Cardiac muscle cell (in vitro differentiated cells and primary cell): Measurements from ENCODE around the gene KLF15. TPM values are rescaled to one million over a fixed set of nuclear protein-coding genes. Genes with fewer than 3 reads are reported as not detected.

Experiments used
- DNase-seq, 2 donors: peaks; one replicate each; pipeline versions ENCODE4 v3.0.0 to v3.0.0-alpha.2; 2010 to 2017; ENCODE audit warnings: low read depth in 1 of 2, low spot score in 1 of 2
- H3K27ac ChIP-seq: fragments of 200-600 bp; sonication (generic); 2 replicates; pipeline ENCODE4 v1.5.1; 2016
- H3K27me3 ChIP-seq: fragments of 200-600 bp; sonication (generic); 2 replicates; pipeline ENCODE4 v1.6.0; 2016; ENCODE audit warnings: control low read depth
- H3K36me3 ChIP-seq: fragments of 200-600 bp; sonication (generic); 2 replicates; pipeline ENCODE4 v1.5.1; 2016; ENCODE audit warnings: control low read depth
- H3K4me1 ChIP-seq: fragments of 200-600 bp; sonication (generic); 2 replicates; pipeline ENCODE4 v1.8.1; 2017; ENCODE audit warnings: low read depth, mild to moderate bottlenecking, mixed run types
- H3K4me3 ChIP-seq: fragments of 200-600 bp; sonication (generic); 2 replicates; pipeline ENCODE4 v1.5.1; 2016; ENCODE audit warnings: mild to moderate bottlenecking
- H3K9me3 ChIP-seq: fragments of 200-600 bp; sonication (generic); 2 replicates; pipeline ENCODE4 v1.5.1; 2017; ENCODE audit warnings: low read depth, mild to moderate bottlenecking, control low read depth
- CTCF ChIP-seq: IDR thresholded peaks from 2 replicates; pipeline ENCODE4 v1.5.1; 2012; ENCODE audit warnings: low read depth, mild to moderate bottlenecking, low read length
- polyA plus RNA-seq: library from polyadenylated mRNA; unstranded; fragments of >200 nt; fragmentation: Nextera tagmentation; extraction: Ambion mirVana; gene quantifications from 2 replicates; pipeline ENCODE4 v1.2.1, GENCODE V29; 2016
- total RNA-seq: library from RNA; depleted of rRNA; stranded (reverse); fragments of >200 nt; gene quantifications from 2 replicates; pipeline ENCODE4 v1.2.3, GENCODE V29; 2016

Gene KLF15
- total and polyA plus RNA-seq, 2 experiments from 2014 or later = 0.75 to 16.5 TPM

GRCh38 chr3:126314305-126314789, 42.9 kb downstream of the KLF15 start:
- Histone ChIP-seq H3K27ac (no peak overlapping the region), H3K9me3 (no peaks in the 10 kb centered on the region), H3K4me3 (no peak overlapping the region), H3K27me3 (no peaks in the 10 kb centered on the region), H3K4me1 (no peaks in the 10 kb centered on the region), H3K36me3 (no peaks in the 10 kb centered on the region)
- TF ChIP-seq CTCF = no peak
- no peak for DNase-seq

- no peaks in the 10 kb centered on the region for H3K9me3 ChIP-seq
- no peaks in the 10 kb centered on the region for H3K4me1 ChIP-seq
- no peak overlapping the region for H3K4me3 ChIP-seq
- no peaks in the 10 kb centered on the region for H3K27me3 ChIP-seq
- no peak overlapping the region for H3K27ac ChIP-seq
- TF ChIP-seq CTCF = no peak
- DNase-seq = peak in 1 of 2 donors; percentile 19
- H3K36me3 ChIP-seq = no peaks in the 10 kb centered on the region
Observed at GRCh38 chr3:126313580-126314304, 43.5 kb downstream of the KLF15 start.

GRCh38 chr3:126313166-126313565, 44.0 kb downstream of the KLF15 start:
- H3K4me3 ChIP-seq = no peak overlapping the region
- H3K4me1 ChIP-seq = no peaks in the 10 kb centered on the region
- H3K36me3 ChIP-seq = no peaks in the 10 kb centered on the region
- no peaks in the 10 kb centered on the region for H3K27me3 ChIP-seq
- no peaks in the 10 kb centered on the region for H3K9me3 ChIP-seq
- no peak for DNase-seq
- no peak overlapping the region for H3K27ac ChIP-seq
- TF ChIP-seq CTCF = no peak

GRCh38 chr3:126312341-126312740, 44.9 kb downstream of the KLF15 start:
- no peaks in the 10 kb centered on the region for H3K27me3 ChIP-seq
- no peak overlapping the region for H3K4me3 ChIP-seq
- no peaks in the 10 kb centered on the region for H3K36me3 ChIP-seq
- no peak for DNase-seq
- H3K9me3 ChIP-seq = no peaks in the 10 kb centered on the region
- TF ChIP-seq CTCF = no peak
- no peaks in the 10 kb centered on the region for H3K4me1 ChIP-seq
- H3K27ac ChIP-seq = no peak overlapping the region

GRCh38 chr3:126311338-126311978, 45.8 kb downstream of the KLF15 start:
- TF ChIP-seq CTCF = no peak

More at GRCh38 chr3:126311338-126311978, 45.8 kb downstream of the KLF15 start:
- no peak for DNase-seq
- H3K4me3 ChIP-seq = no peak overlapping the region
- H3K27ac ChIP-seq = no peak overlapping the region
- H3K36me3 ChIP-seq = no peaks in the 10 kb centered on the region
- H3K9me3 ChIP-seq = no peaks in the 10 kb centered on the region
- no peaks in the 10 kb centered on the region for H3K27me3 ChIP-seq
- H3K4me1 ChIP-seq = no peaks in the 10 kb centered on the region
